ENCODE measurements around the gene SHBG.

GRCh38 chr17:7651665-7652387 is 21.9 kb downstream of the SHBG start:
- TF ChIP-seq KDM1A (IDR thresholded peaks at IDR 0.05; ENCODE audit: borderline replicate concordance, low read length) (no peak), POLR2A (IDR thresholded peaks at IDR 0.05; ENCODE audit: control extremely low read depth in 1 of 2, low read depth in 2 of 2, low read length in 2 of 2) (no peak)
